Measurements from ENCODE around the gene EPPIN. TPM values are rescaled to one million over a fixed set of nuclear protein-coding genes. Genes with fewer than 3 reads are reported as not detected.

EPPIN gene
- total RNA-seq, 2 experiments from 2014 or later, result not detected

DNA sequence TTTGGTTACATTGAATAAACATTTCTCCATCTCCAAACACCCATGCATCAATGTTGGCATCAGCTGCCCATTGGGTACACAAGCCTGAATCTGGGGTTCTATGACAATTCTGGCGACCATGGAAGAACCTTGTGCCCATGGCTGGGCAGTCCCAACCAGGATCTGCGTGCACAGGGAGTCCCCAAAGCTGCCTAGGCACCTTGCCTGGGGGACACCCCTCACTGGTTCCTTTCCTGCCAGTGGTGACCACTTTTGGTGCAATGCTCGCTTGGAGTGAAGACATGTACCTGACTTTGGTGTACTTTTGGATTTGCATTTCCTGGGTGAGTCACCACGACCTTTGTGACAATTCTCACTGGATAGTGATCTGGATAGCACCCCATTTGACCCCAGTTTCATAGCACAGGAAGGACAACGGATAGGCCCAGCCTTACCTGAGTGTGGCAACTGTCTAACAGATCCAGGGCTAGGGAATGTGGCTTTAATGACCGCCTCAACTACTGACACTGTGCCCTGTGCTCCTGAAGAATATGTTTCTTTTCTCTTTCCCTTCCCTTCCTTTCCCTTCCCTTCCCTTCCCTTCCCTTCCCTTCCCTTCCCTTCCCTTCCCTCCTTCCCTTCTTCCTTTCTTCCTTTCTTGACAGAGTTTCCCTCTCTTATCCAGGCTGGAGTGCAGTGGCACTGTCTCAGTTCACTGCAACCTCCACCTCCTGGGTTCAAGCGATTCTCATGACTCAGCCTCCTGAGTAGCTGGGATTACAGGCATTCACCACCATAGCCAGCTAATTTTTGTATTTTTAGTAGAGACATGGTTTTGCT lies 38.9 kb downstream of the EPPIN start:
- ATAC-seq (ENCODE audit: poor library complexity), result no peak
- intact Hi-C loops (cut with DNase I, micrococcal nuclease), result no loop called here
- no peaks in the 10 kb centered on the region for H3K36me3 ChIP-seq (ENCODE audit: insufficient read depth, low read length)
- no peak overlapping the region for H3K4me3 Mint-ChIP-seq
- CTCF ChIA-PET, result no interaction called here
- TF ChIP-seq CTCF (IDR thresholded peaks at IDR 0.05), result no peak
- H3K27me3 ChIP-seq (ENCODE audit: control insufficient read depth in 1 of 2, insufficient read depth in 2 of 2, low read length in 2 of 2), result peaks cover 4 to 24% of the 10 kb centered on the region in 2 experiments
- no peaks in the 10 kb centered on the region for H3K4me1 Mint-ChIP-seq (ENCODE audit: low read depth)
- H3K27ac Mint-ChIP-seq, result no peak overlapping the region
- H3K27me3 Mint-ChIP-seq, result peaks cover 66% of the 10 kb centered on the region
- H3K36me3 Mint-ChIP-seq (ENCODE audit: low read depth), result no peaks in the 10 kb centered on the region
- H3K27ac ChIP-seq (ENCODE audit: low read depth in 1 of 2, low read length in 2 of 2), result no peak overlapping the region
- H3K4me1 ChIP-seq (ENCODE audit: insufficient read depth, low read length), result no peaks in the 10 kb centered on the region
- POLR2A ChIA-PET, result no interaction called here
- H3K4me3 ChIP-seq (ENCODE audit: low read length), result no peak overlapping the region
- DNase-seq, result no peak
- no peaks in the 10 kb centered on the region for H3K9me3 Mint-ChIP-seq
- H3K9me3 ChIP-seq (ENCODE audit: control insufficient read depth in 1 of 2, insufficient read depth in 1 of 2, low read length in 2 of 2), result no peaks in the 10 kb centered on the region

GRCh38 chr20:45507011-45507820 lies 40.0 kb downstream of the EPPIN start:
- no peaks in the 10 kb centered on the region for H3K4me1 ChIP-seq (ENCODE audit: insufficient read depth, low read length)
- ChIA-PET POLR2A (no interaction called here), CTCF (no interaction called here)
- ATAC-seq (ENCODE audit: poor library complexity) (no peak), DNase-seq (no peak)
- H3K27me3 Mint-ChIP-seq, result peaks cover 65% of the 10 kb centered on the region
- H3K9me3 ChIP-seq (ENCODE audit: control insufficient read depth in 1 of 2, insufficient read depth in 1 of 2, low read length in 2 of 2), result no peaks in the 10 kb centered on the region
- TF ChIP-seq CTCF (IDR thresholded peaks at IDR 0.05), result no peak
- no peaks in the 10 kb centered on the region for H3K4me1 Mint-ChIP-seq (ENCODE audit: low read depth)
- H3K27me3 ChIP-seq (ENCODE audit: control insufficient read depth in 1 of 2, insufficient read depth in 2 of 2, low read length in 2 of 2), result peaks cover 5 to 24% of the 10 kb centered on the region in 2 experiments
- no peak overlapping the region for H3K4me3 Mint-ChIP-seq
- no peak overlapping the region for H3K27ac ChIP-seq (ENCODE audit: low read depth in 1 of 2, low read length in 2 of 2)
- H3K4me3 ChIP-seq (ENCODE audit: low read length), result no peak overlapping the region
- H3K36me3 Mint-ChIP-seq (ENCODE audit: low read depth), result no peaks in the 10 kb centered on the region
- H3K9me3 Mint-ChIP-seq, result no peaks in the 10 kb centered on the region
- no peak overlapping the region for H3K27ac Mint-ChIP-seq
- no peaks in the 10 kb centered on the region for H3K36me3 ChIP-seq (ENCODE audit: insufficient read depth, low read length)
- intact Hi-C loops (cut with DNase I, micrococcal nuclease), result no loop called here

GRCh38 chr20:45506398-45506797 lies 40.8 kb downstream of the EPPIN start:
- ChIA-PET CTCF (no interaction called here), POLR2A (no interaction called here)
- H3K36me3 ChIP-seq (ENCODE audit: insufficient read depth, low read length), result no peaks in the 10 kb centered on the region
- TF ChIP-seq CTCF (IDR thresholded peaks at IDR 0.05), result no peak
- DNase-seq, result no peak
- Mint-ChIP-seq H3K9me3 (no peaks in the 10 kb centered on the region), H3K4me1 (ENCODE audit: low read depth) (no peaks in the 10 kb centered on the region), H3K27me3 (peaks cover 66% of the 10 kb centered on the region), H3K27ac (no peak overlapping the region), H3K4me3 (no peak overlapping the region), H3K36me3 (ENCODE audit: low read depth) (no peaks in the 10 kb centered on the region)
- intact Hi-C loops (cut with DNase I, micrococcal nuclease), result no loop called here
- ATAC-seq (ENCODE audit: poor library complexity), result no peak
- no peaks in the 10 kb centered on the region for H3K9me3 ChIP-seq (ENCODE audit: control insufficient read depth in 1 of 2, insufficient read depth in 1 of 2, low read length in 2 of 2)
- no peaks in the 10 kb centered on the region for H3K4me1 ChIP-seq (ENCODE audit: insufficient read depth, low read length)
- H3K27ac ChIP-seq (ENCODE audit: low read depth in 1 of 2, low read length in 2 of 2), result no peak overlapping the region
- H3K27me3 ChIP-seq (ENCODE audit: control insufficient read depth in 1 of 2, insufficient read depth in 2 of 2, low read length in 2 of 2), result peaks cover 5 to 21% of the 10 kb centered on the region in 2 experiments
- no peak overlapping the region for H3K4me3 ChIP-seq (ENCODE audit: low read length)

Measured in CD4-positive, alpha-beta T cell (primary cell).